GM23338 (cell line): ENCODE results near the gene WNT8A.

Experiments
- CREB1 ChIP-seq: fragments of 250-450 bp; sonication (Bioruptor Pico); IDR thresholded peaks from 2 replicates; pipeline ENCODE4 v1.5.0; 2020; ENCODE audit warnings: low read depth, mild to moderate bottlenecking, moderate library complexity
- EZH2 ChIP-seq: fragments of 200-600 bp; sonication (generic); IDR thresholded peaks from one replicate; pipeline ENCODE4 v1.8.0; 2017; ENCODE audit warnings: antibody characterized with exemption, mild to moderate bottlenecking, low read depth; ENCODE audit not compliant: unreplicated experiment
- EZH2phosphoT487 ChIP-seq: fragments of 200-600 bp; sonication (generic); IDR thresholded peaks from one replicate; pipeline ENCODE4 v1.8.1; 2018; ENCODE audit warnings: antibody characterized with exemption; ENCODE audit not compliant: unreplicated experiment
- JUNB ChIP-seq: IDR thresholded peaks from one replicate; pipeline ENCODE4 v1.6.1; 2016; ENCODE audit warnings: antibody characterized with exemption; ENCODE audit not compliant: unreplicated experiment
- NANOG ChIP-seq: IDR thresholded peaks from 2 replicates; pipeline ENCODE4 v1.6.1; 2016; ENCODE audit warnings: antibody characterized with exemption, borderline replicate concordance
- POLR2AphosphoS5 ChIP-seq: IDR thresholded peaks from 2 replicates; pipeline ENCODE4 v1.6.1; 2016; ENCODE audit warnings: antibody characterized with exemption, low read depth
- STAT1 ChIP-seq: IDR thresholded peaks from one replicate; pipeline ENCODE4 v1.6.1; 2016; ENCODE audit warnings: antibody characterized with exemption; ENCODE audit not compliant: unreplicated experiment
- ZNF114 ChIP-seq: fragments of 250-450 bp; sonication (Bioruptor Pico); IDR thresholded peaks from 2 replicates; pipeline ENCODE4 v1.5.0; 2020; ENCODE audit warnings: mild to moderate bottlenecking, moderate library complexity
- TF ChIP-seq, protein P1 (sequence below), 2 experiments: fragments of 200-600 bp in 1 of 2; sonication (generic) in 1 of 2; conservative IDR thresholded peaks; 2 replicates each; pipeline versions ENCODE4 v1.5.1 to v1.6.1; 2016 to 2017; ENCODE audit warnings: antibody characterized with exemption in 2 of 2, low read depth in 2 of 2, mild to moderate bottlenecking in 2 of 2, moderate library complexity in 1 of 2
- TF ChIP-seq, protein P2 (sequence below): IDR thresholded peaks from one replicate; pipeline ENCODE4 v1.6.1; 2018; ENCODE audit warnings: antibody characterized with exemption; ENCODE audit not compliant: unreplicated experiment
- TF ChIP-seq, protein P3 (sequence below): IDR thresholded peaks from 2 replicates; pipeline ENCODE4 v1.6.1; 2016; ENCODE audit warnings: antibody characterized with exemption

DNA sequence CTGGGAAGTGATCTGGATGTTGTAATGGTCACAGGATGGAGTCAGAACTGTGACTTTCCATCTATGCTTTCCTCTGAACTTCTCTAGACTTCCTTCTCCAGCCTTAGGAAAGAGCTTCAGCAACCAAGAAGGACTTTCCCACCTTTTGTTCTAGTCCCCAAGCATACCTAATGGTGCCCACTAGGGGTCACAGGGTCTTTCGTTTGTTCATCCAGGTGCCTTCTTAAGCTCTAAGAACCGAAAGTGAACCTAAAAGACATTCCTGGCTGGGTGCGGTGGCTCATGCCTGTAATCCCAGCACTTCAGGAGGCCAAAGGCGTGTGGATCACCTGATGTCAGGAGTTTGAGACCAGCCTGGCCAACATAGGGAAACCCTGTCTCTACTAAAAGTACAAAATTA, 1.8 kb upstream of the WNT8A start:
- TF ChIP-seq, protein P1, sequence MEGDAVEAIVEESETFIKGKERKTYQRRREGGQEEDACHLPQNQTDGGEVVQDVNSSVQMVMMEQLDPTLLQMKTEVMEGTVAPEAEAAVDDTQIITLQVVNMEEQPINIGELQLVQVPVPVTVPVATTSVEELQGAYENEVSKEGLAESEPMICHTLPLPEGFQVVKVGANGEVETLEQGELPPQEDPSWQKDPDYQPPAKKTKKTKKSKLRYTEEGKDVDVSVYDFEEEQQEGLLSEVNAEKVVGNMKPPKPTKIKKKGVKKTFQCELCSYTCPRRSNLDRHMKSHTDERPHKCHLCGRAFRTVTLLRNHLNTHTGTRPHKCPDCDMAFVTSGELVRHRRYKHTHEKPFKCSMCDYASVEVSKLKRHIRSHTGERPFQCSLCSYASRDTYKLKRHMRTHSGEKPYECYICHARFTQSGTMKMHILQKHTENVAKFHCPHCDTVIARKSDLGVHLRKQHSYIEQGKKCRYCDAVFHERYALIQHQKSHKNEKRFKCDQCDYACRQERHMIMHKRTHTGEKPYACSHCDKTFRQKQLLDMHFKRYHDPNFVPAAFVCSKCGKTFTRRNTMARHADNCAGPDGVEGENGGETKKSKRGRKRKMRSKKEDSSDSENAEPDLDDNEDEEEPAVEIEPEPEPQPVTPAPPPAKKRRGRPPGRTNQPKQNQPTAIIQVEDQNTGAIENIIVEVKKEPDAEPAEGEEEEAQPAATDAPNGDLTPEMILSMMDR (conservative IDR thresholded peaks at IDR 0.05; ENCODE audit: low read depth in 2 of 2): peak; percentile 62
- TF ChIP-seq EZH2 (no peak), EZH2phosphoT487 (no peak), CREB1 (CRISPR knock-in tag) (no peak), POLR2AphosphoS5 (no peak), NANOG (no peak), JUNB (no peak), ZNF114 (no peak), STAT1 (no peak)
- TF ChIP-seq, protein P2, sequence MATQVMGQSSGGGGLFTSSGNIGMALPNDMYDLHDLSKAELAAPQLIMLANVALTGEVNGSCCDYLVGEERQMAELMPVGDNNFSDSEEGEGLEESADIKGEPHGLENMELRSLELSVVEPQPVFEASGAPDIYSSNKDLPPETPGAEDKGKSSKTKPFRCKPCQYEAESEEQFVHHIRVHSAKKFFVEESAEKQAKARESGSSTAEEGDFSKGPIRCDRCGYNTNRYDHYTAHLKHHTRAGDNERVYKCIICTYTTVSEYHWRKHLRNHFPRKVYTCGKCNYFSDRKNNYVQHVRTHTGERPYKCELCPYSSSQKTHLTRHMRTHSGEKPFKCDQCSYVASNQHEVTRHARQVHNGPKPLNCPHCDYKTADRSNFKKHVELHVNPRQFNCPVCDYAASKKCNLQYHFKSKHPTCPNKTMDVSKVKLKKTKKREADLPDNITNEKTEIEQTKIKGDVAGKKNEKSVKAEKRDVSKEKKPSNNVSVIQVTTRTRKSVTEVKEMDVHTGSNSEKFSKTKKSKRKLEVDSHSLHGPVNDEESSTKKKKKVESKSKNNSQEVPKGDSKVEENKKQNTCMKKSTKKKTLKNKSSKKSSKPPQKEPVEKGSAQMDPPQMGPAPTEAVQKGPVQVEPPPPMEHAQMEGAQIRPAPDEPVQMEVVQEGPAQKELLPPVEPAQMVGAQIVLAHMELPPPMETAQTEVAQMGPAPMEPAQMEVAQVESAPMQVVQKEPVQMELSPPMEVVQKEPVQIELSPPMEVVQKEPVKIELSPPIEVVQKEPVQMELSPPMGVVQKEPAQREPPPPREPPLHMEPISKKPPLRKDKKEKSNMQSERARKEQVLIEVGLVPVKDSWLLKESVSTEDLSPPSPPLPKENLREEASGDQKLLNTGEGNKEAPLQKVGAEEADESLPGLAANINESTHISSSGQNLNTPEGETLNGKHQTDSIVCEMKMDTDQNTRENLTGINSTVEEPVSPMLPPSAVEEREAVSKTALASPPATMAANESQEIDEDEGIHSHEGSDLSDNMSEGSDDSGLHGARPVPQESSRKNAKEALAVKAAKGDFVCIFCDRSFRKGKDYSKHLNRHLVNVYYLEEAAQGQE: no peak
- TF ChIP-seq, protein P3, sequence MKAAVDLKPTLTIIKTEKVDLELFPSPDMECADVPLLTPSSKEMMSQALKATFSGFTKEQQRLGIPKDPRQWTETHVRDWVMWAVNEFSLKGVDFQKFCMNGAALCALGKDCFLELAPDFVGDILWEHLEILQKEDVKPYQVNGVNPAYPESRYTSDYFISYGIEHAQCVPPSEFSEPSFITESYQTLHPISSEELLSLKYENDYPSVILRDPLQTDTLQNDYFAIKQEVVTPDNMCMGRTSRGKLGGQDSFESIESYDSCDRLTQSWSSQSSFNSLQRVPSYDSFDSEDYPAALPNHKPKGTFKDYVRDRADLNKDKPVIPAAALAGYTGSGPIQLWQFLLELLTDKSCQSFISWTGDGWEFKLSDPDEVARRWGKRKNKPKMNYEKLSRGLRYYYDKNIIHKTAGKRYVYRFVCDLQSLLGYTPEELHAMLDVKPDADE: no peak
